ENCODE measurements around the gene SFTA2. TPM values are rescaled to one million over a fixed set of nuclear protein-coding genes. Genes with fewer than 3 reads are reported as not detected.

The SFTA2 gene
- total RNA-seq, 1 donor from 2014 or later: not detected

- FAIRE-seq (no peak), DNase-seq (ENCODE audit: low read depth) (no peak)
- Histone ChIP-seq H3K4me3 (ENCODE audit: low read depth, low read length) (no peak overlapping the region), H3K27me3 (ENCODE audit: control insufficient read depth, insufficient read depth, low read length) (peaks cover 6% of the 10 kb centered on the region), H3K36me3 (ENCODE audit: control insufficient read depth, insufficient read depth, low read length) (no peaks in the 10 kb centered on the region)
- no peak for TF ChIP-seq CTCF (IDR thresholded peaks at IDR 0.05; ENCODE audit: insufficient read depth, low read length, severe bottlenecking)
Measured at GRCh38 chr6:30951907-30952469, 20.0 kb upstream of the SFTA2 start.

DNA sequence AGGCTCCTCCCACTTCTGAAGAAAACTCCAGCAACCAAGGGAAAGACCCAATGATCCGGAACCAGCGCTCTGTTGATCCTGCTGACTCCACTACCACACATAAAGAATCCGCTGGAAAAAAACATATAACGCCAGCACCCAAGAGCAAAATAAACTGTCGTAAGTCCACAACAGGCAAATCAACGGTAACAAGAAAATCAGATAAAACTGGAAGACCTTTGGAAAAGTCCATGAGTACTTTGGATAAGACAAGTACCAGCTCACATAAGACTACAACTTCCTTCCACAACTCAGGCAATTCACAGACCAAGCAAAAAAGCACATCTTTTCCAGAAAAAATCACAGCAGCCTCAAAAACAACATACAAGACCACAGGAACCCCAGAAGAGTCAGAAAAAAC is 16.8 kb upstream of the SFTA2 start:
- H3K36me3 ChIP-seq (ENCODE audit: control insufficient read depth, insufficient read depth, low read length): no peaks in the 10 kb centered on the region
- peaks cover 6% of the 10 kb centered on the region for H3K27me3 ChIP-seq (ENCODE audit: control insufficient read depth, insufficient read depth, low read length)
- DNase-seq (ENCODE audit: low read depth) (no peak), FAIRE-seq (no peak)
- H3K4me3 ChIP-seq (ENCODE audit: low read depth, low read length): no peak overlapping the region
- no peak for TF ChIP-seq CTCF (IDR thresholded peaks at IDR 0.05; ENCODE audit: insufficient read depth, low read length, severe bottlenecking)

DNA sequence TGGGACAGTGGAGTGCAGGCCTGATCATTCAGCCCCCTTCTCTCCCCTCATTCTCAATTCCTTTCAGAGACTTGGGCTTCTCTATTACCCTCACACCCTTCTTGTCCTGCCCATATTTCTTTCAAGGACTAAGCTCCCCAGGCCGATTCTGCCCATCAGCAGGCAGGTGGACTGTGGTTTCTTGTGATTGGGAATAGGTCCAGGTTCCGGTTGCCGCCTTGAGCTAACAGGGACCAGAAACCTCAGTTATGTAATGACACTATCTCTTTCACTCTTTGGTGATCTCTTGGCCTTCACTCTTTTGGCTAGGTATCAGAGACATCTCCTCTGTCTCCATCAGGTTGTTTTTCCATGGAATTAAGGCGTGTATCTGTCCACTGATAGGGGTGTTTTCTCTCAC is 15.3 kb upstream of the SFTA2 start:
- DNase-seq (ENCODE audit: low read depth) (no peak), FAIRE-seq (no peak)
- Histone ChIP-seq H3K27me3 (ENCODE audit: control insufficient read depth, insufficient read depth, low read length) (peaks cover 6% of the 10 kb centered on the region), H3K36me3 (ENCODE audit: control insufficient read depth, insufficient read depth, low read length) (no peaks in the 10 kb centered on the region), H3K4me3 (ENCODE audit: low read depth, low read length) (no peak overlapping the region)
- TF ChIP-seq CTCF (IDR thresholded peaks at IDR 0.05; ENCODE audit: insufficient read depth, low read length, severe bottlenecking): no peak

GRCh38 chr6:30945281-30945680 is 13.3 kb upstream of the SFTA2 start:
- DNase-seq (ENCODE audit: low read depth) (no peak), FAIRE-seq (no peak)
- Histone ChIP-seq H3K4me3 (ENCODE audit: low read depth, low read length) (no peak overlapping the region), H3K27me3 (ENCODE audit: control insufficient read depth, insufficient read depth, low read length) (peaks cover 1% of the 10 kb centered on the region), H3K36me3 (ENCODE audit: control insufficient read depth, insufficient read depth, low read length) (no peaks in the 10 kb centered on the region)
- no peak for TF ChIP-seq CTCF (IDR thresholded peaks at IDR 0.05; ENCODE audit: insufficient read depth, low read length, severe bottlenecking)

DNA sequence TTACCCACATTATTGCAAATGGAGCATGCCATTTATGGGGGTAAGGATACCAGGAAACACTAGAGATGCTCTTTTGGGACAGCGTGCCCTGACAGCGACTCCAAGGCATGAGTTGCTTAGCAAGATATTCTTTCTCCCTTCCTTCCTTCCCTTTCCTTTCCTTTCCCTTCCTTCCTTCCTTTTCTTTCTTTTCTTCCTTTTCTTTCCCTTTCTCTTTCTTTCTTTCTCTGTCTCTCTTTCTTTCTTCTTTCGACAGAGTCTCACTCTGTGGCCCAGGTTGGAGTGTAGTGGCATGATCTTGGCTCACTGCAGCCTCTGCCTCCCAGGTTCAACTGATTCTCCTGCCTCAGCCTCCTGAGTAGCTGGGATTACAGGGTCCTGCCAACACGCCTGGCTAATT is 12.1 kb upstream of the SFTA2 start:
- no peak for TF ChIP-seq CTCF (IDR thresholded peaks at IDR 0.05; ENCODE audit: insufficient read depth, low read length, severe bottlenecking)
- FAIRE-seq (no peak), DNase-seq (ENCODE audit: low read depth) (no peak)
- Histone ChIP-seq H3K27me3 (ENCODE audit: control insufficient read depth, insufficient read depth, low read length) (peaks cover 1% of the 10 kb centered on the region), H3K4me3 (ENCODE audit: low read depth, low read length) (no peak overlapping the region), H3K36me3 (ENCODE audit: control insufficient read depth, insufficient read depth, low read length) (no peaks in the 10 kb centered on the region)

All from bronchial epithelial cell (primary cell).